Activated CD4-positive, CD25-positive, alpha-beta regulatory T cell treated with anti-CD3 and anti-CD28 coated beads, Interleukin-2, amount 50 U/mL, for 72 hours (primary cell): Measurements from ENCODE around the gene RPS27L.
A peak's percentile ranks its signal among the peaks of the same experiment; 100 is the strongest.

Experiments
- DNase-seq: peaks from one replicate; pipeline ENCODE4 v3.0.0; 2021

Gene RPS27L

DNA sequence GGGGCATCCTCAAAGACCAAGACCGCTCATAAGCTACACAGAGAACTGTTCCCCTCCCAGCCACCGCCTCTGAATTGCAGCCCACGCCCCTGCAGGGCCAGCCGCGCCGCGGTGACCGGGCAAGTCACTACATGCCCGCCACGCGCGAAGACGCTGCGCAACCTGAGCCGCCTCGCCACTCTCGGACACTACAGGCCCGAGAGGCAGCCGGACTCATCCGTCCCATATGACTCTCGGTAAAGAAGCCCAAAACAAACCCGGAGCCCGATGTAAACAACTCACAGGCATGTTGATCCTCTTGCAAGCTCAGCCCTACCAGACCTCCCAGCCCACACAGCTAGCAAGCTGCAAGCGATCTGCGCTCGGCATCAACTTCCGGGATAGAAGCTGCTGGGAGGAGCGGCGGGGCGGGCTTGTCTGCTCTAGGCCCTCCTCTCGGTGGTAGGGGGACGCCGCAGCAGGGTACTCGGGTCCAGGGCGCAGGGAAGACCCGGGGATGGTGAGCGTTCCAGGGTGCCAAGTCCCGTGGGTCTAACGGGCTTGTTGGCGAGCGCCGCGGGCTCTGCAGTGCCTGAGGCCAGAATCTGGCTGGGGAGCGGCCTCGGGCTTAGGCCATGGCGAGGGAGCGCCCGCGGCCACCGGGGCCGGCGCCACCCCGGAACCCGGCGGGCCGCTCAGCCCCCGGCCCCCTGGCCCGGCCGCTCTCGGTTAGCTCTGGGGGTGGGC lies at the start of gene RPS27L:
RPS27L (minus strand) TSS at position 360 of the 726 bp plus-strand sequence; CDS start at position 288, 72 bp downstream.
- DNase-seq: peak; percentile 87

DNA sequence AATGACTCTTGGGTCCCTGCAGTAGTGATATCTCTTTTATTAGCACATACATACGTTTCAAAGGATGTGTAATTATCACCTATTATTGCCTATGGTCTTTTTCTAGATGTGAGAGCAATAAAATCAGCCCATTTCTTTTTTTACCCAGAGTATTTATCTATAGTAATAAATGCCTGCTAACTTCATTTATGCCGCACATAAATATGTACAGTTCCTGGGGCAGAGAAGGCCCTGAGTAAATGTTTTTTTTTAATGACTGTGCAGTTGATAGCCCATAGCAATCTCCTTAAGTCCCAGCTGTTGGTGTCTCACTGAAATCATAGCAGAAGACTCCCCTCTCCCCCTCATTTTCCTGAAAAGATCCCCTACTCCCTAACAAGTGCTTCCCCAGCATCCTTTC lies 48.8 kb upstream of the RPS27L start:
- DNase-seq: no peak

DNA sequence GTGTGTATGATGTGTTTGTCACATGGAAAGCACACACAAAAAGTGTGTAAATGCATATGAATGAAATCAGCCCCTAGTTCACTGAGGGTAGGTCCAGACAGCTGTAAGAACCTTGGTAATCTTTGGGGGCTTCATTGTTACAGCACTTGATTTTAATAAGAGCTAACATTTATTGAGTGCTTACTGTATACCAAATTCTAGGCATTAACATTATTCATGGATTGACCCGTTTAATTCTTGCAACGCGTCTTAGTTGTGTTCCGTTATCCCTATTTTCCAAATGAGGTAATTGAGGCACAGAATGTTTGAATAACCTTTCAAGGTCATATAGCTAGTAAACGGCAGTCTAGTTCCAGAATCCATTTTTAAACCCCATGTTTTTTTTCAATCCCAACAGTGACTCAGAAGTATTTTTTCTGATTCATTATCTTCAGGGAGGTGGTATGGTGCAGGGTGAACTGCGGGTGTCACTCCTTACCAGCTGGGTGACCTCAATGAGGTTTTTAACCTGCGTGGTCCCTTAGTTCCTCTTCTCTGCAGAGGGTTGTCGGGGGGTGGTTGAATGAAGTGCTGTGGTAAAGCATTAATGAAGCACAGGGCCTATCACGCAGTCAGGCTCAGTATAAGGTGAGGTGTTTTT lies 46.3 kb upstream of the RPS27L start:
- DNase-seq: no peak

DNA sequence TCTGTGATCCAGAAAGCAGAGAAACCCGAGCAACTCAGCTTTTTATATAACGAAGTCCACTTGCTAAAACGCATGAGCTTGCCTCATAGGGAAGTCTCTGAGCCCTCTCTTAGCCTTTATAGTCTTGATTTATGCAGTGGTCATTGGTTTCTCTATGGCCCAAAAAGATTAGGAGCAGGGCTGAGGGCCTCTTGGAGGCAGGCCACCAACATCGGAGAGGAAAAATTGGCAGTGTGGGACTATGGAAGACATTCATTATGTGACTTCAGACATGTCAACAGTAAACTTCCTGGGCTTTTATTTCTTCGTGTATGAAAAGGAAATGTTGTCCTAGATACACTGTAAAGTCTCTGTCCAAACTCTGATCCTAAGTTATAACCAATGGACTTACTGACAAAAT lies 45.6 kb upstream of the RPS27L start:
- DNase-seq: no peak

DNA sequence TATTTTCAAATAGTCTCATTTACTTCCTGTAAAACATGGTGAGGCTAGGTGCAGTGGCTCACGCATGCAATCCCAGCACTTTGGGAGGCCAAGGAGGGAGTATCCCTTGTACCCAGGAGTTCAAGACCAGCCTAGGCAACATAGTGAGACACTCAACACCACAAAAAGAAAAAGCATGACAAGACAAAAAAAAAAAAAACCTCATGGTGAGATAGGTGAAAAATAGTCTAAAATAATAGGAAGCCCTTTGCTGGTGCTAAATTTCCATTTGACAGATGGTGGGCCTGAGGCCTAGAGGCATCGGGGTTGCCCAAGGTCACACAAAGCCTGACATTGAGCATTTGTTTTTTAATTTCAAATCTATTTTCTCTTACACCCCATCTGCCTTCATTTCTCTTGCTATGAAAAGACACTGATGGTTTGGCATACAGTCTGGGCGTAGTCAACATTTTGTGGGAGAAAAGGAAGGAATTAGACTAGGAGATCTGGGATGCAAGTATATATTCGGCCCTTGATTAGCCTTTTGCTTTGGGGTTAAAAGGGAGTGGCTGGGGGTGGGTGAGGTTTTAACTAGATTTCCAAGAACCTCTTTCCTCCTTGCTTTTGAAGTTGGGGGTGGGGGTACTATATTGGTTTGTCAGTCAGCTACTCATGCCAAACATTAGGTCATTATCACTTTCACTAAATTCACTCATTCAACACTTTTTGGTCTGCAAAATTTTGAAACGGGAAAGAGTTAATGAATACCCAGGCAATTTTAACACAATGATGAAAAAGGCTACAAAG lies 43.4 kb upstream of the RPS27L start:
- DNase-seq: no peak

DNA sequence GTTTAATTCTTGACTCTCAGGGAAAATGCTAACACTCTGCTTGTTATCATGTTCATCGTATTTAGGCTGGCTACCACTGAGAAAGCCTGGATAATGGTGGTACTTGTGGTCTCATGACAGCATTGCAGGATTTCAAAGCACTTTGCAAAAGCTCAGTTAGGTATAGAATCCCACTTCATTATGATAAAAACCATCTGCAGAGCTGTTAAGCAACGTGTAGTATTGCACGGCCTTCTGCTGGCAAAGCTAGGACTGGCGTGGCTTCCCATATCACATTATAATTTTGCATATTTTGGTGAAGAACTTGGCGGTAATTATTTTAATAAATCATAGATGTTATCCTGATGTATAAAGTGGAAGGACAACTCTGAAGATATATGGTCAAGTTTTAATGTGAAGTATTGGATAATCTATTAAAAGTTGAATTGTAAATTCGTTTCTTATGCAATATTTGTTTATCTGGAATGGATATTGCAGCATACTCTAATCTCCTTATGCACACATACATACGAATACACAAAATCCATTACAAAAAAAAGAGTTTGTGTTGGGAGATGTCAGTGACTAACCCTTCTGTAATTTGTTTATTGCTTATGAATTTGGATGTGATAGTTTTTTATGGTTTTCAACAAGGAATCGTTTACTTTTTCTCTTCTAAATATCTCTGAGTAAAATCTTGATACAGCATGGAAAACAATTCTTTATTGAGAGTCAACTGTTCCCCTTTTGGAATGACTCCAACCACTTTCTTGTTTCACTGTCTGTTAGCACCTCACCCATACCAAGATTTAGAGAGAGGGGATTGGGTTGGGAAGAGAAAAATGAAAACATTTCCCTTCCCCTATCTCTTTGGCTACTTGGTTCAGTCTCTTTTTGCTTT lies 41.3 kb upstream of the RPS27L start:
- no peak for DNase-seq

DNA sequence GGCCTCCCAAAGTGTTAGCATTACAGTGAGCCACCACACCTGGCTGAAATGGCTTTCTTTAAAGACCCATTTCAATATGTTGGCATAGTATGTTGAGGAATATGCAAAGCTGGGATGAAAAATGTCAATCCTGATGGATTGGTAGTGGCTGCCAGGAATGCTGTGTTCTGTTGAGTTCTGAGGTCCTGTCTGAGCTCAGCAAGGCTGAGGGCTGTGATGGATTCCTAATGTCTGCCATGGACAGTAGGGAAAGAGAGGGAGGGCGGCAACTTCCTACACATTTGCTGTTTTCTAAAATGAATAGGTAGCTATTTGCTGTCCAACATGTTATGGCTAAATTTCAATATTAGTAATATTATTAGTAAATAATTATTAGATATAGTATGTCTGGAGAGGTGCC lies 40.3 kb upstream of the RPS27L start:
- no peak for DNase-seq

DNA sequence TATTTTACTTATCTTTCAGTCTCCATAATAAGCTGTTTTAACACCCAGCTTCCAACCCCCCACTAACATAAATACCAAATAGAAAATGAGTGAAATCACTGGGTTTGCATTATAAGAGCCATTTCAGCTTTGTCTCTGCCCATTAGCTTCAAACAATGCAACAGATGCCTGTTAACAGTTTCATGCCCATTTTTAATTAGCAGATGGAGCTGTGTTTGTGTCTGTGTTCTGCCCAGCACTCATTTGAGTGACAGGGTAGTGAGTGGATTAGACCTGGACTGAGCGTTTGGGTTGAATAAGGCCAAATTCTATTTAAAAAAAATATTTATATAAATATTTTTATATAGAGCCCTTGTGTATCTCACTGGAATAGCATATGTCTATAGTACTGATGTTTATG lies 39.6 kb upstream of the RPS27L start:
- DNase-seq: no peak

DNA sequence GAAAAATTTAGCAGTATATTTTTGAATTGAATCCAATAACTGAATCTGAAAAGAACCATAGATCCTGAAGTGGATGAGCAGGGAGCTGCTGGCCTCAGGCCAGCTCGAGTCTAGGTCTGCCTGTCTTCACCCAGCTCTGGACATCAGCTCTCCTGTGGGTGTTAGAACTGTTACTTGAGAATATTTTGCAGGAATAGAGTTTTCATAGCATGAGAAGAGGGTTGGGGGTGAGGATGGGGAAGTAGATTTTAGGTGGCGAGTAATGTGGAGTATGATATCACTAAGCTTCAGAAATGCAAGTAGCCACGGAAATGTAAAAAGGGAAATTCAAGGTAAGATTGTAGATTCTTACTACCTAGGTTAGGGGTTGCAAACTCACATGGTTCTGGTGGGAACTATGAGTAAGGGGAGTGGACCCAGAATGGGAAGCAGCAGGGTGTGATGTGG lies 38.3 kb upstream of the RPS27L start:
- no peak for DNase-seq

DNA sequence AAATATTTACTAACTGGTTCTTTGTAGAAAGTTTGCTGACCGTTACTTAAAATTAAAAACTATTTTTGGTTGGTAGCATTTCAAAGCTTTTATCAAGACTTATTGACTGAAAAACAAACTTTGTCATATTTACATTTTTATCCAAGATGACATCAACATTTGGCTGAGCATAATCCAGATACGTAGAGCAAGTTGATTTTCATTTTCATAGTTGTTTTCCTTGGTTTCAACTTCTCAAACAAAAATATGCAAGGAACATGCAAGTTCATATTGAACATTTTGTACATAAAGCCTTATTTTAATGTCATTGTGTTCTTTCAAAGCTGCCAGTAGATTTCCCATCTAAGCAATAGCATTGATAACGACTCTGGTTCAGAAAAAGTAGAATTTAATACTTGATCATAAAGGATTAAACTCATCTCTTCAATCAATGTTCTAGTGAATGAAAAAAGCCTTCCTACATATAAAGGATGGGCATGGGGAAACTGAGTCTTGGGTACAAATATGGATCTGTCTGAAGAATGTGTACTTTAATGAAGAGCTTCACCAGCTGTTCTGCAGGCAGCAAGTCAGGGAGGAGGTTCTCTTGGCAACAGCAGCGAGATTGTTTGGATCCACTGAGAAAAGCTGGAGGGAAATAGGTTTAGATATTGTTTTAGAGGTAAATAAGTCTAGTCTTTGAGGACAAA lies 37.7 kb upstream of the RPS27L start:
- DNase-seq: no peak

DNA sequence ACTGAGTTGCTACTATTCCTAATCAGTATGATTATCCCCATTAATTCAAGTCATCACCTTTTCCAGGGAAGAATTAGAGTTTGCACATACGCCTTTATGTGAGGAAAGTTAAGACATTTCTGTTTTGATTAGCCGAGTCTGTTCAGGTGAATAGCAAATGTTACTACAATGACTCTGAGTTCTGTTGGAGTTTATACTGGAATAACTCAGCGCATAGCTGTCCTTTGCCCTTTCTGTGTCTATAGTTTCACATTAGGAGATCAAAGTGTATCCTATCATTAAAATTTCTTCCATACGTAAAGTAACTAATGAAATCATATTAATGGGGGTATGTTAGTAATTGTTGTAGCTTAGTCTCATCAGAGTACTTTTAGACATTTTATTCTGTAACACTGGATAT lies 37.0 kb upstream of the RPS27L start:
- DNase-seq: no peak

DNA sequence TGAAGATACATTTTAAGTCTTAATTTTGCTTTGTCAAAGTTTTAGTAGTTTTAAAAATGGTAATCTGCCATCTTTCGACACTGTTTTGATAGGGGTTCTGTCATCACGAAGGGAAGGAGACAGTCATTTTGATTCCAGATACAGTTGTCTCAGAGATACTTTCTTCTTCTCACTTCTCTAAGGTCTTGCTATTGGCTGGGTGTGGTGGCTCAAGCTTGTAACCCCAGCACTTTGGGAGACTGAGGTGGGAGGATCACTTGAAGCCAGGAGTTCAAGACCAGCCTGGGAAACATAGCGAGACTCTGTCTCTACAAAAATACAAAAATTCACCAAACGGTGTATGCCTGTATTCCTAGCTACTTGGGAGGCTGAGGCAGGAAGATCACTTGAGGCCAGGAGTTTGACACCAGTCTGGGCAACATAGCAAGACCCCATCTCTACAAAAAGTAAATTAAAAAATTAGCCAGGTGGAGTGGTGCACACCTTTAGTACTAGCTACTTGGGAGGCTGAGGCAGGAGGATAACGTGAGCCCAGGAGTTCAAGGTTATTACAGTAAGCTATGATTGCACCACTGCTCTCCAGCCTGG lies 35.4 kb upstream of the RPS27L start:
- no peak for DNase-seq

DNA sequence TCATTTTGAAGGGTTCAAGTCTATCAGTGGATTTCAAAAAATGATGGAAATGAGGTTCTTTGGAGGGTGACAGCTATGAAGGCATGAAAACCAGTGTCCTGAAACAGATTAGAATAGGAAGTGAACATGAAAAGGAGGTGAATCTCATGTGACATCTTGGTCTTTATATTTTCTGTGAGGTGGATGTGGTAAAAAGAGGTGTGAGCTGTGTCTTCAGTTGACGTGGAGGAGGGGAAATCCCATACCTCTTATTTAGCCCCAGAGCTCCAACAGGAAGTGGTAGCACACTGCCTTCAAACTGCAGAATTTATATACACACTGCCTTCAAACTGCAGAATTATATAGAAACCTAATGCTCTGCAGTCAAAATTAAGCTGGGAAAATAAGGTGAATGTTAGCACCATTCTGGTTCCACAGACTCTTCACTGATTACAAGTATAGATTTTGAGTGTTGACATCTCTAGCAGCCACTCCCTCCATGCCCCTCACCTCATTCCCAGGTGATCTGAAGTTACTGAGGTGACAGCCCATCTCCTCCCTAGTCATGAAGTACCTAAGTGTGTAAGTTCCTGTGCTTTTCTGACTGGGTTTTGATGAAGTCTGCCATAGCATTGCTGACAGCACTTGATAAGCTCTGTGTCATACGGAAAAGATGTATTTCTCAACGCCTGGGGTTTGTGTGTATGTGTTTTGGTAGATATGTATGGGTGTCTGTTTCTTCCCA lies 34.8 kb upstream of the RPS27L start:
- no peak for DNase-seq

DNA sequence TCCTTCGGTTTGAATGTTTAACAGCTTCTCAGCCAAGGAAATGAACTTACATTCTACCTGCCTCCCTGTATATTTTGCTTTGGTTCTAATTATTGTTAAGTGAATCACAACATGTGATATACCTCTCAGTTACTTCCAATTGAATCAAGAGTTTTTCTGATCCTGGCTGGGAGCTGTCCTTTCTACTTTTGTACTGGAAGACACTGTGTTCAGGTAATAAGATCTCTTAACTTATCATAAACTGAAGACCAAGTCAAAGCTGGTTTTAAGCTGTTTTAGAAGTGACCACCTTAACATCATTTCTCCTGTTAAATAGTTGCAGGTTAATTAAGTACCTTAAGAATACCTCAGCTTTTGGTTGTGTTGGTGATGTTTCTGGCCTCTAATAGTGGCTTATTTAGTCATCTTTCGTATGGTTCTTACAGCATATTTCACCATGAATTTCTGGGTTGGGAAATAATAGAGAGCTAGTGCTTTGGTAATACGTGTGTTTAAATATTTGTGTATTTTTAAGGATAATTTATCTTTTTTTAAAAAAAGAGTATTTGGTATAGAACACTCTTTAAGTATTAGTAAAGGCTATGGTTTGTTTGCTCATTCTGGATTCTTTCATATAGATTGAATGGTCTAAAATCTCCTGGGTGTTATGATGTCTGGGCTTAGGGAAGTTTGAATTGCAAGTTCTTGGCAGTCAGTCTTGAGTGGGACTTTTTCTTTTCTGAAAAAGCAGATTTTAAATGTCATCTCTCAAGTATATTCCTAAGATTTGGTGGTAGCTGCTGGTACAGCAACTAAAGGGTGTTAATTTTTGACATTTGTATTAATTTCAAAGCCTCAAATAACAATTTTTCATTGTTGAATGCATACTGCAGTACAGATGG lies 33.7 kb upstream of the RPS27L start:
- no peak for DNase-seq

DNA sequence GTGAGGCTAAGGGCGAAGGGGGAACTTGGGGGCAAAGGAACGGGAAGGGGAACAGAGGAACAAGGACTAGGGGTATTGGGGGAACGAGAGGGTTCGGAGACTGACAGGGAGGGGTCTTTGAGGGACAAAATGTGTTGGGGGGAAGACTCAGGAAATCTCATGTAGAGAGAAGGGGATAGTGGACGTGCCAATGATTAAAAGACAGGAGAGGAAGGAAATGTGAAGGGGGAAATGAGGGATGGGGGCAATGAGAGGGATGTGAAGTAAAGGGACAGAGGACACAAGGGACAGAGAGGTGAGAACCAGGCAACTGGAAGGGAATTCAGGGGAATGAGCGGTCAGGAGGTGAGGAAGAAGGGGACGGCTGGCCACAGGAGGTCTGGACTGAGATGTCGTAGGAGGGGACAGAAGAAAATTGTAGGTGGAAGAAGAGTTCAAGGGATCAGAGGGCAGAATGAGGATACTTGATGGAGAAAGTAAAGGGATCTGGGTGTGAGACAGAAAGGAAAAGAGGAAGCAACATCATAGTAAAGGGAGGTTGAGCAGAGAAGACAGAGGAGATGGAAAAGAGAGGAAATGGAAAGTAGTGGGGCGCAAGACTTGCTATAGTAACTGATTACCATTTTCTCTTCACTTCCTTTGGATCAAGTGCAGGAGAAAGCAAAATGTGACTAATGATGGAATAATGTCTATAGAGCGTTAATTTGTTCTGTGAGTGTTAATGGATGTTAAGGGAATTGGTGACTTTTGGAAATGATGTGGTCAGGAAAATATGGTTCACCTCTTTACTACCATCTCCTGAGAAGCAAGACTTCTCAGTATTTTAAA lies 32.9 kb upstream of the RPS27L start:
- DNase-seq: no peak

DNA sequence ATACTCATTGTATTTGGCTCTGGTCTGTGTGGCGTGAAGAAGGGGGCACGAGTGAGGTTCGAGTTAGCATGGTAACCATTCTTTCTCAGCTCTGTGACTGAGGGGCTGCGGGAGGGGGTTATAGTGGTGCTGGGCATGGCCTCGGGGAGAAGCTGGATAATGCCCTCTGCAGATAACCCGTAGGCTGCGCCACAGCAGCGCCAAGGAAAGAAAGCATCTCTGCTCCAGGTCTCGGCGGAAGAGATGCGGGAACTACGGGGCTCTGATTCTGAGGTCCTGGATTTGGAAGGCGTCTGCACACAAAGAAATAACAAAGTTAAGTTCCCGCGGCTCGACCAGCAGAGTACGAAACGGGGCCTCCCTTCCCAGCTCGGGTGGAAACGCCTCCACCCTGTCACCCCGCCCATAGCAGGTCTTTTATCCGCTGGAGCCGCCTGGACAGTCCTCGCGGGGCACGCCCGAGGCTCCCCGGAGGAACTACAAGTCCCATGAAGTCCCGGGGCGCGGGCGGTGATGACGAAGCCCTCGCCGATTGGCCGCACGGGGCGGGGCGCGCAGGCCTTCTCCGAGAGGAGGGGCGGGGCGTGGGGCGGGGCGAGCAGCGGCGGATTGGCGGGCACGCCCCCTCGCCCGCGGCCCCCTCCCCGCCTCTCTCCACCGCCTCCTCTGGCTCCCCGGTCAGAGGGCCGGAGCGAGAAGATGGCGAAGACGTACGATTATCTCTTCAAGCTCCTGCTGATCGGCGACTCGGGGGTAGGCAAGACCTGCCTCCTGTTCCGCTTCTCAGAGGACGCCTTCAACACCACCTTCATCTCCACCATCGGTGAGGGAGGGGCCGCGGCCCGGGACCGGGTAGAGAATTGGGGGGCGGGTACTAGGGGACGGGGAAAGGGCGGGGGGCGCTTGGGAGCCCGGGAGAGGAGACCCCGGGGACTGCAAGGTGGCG lies 31.9 kb upstream of the RPS27L start, which contains the start of gene RAB8B:
RAB8B (plus strand) TSS at position 681 of the 946 bp plus-strand sequence; CDS start at position 700, 19 bp downstream.
- DNase-seq: peak; percentile 97

DNA sequence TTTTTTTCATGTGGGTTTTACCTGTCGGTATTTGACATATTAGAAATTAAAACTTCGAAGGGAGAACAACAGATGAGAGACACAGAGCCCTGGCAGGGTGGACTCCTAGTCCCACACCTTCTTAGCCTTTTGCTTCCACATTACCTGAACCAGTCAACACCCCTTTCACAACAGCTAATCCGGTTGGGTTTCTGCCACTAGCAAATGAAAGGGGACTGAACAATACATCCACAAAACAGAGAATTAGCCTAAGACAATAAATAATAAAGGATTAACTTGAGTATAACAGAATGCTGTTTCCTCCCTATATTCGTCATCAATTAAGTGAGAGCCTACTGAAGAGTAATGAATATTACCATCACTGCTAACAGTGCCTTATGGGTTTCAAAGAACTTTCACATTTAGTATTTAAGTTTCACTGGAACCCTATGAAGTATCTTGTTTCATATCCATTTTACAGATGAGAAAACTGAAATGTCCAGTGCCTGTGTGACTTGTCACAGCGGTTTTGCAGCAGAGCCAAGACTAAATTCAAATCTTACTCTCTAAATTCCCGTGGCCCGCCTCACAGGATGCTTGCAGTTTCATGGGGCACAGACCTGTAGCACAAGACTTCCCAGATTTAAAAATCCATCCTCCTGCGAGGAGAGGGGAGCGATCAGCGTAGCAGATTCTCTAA lies 31.1 kb upstream of the RPS27L start:
- DNase-seq: no peak
